DOHH2 (cell line): ENCODE measurements around the gene SLC44A5.

Source experiments
- H3F3A ChIP-seq: fragments of 200-600 bp; sonication (generic), shearing (Covaris generic); 2 replicates; pipeline ENCODE4 v1.6.0; 2016; ENCODE audit warnings: antibody characterized with exemption, mild to moderate bottlenecking; ENCODE audit not compliant: control insufficient read depth, insufficient read depth
- H3K27ac ChIP-seq: fragments of 200-600 bp; sonication (generic); 2 replicates; pipeline ENCODE4 v1.5.1; 2014; ENCODE audit warnings: low read depth, mild to moderate bottlenecking, low read length, moderate library complexity
- H3K27me3 ChIP-seq: fragments of 200-600 bp; sonication (generic); 2 replicates; pipeline ENCODE4 v1.6.1; 2014; ENCODE audit warnings: mild to moderate bottlenecking, low read length, mixed read lengths; ENCODE audit not compliant: control insufficient read depth
- H3K36me3 ChIP-seq: fragments of 200-600 bp; sonication (generic); 2 replicates; pipeline ENCODE4 v1.6.1; 2014; ENCODE audit warnings: mild to moderate bottlenecking, low read length, moderate library complexity, mixed read lengths; ENCODE audit not compliant: control insufficient read depth
- H3K4me1 ChIP-seq: fragments of 200-600 bp; sonication (generic); 2 replicates; pipeline ENCODE4 v1.6.1; 2014; ENCODE audit warnings: mild to moderate bottlenecking, low read length, mixed read lengths; ENCODE audit not compliant: control insufficient read depth
- H3K4me2 ChIP-seq: fragments of 200-600 bp; sonication (generic); 2 replicates; pipeline ENCODE4 v1.6.0; 2014; ENCODE audit warnings: mild to moderate bottlenecking, low read length, moderate library complexity
- H3K4me3 ChIP-seq: fragments of 200-600 bp; sonication (generic); 2 replicates; pipeline ENCODE4 v1.5.1; 2014; ENCODE audit warnings: mild to moderate bottlenecking, low read length, mixed read lengths
- H3K79me2 ChIP-seq: fragments of 200-600 bp; sonication (generic); 2 replicates; pipeline ENCODE4 v1.6.1; 2014; ENCODE audit warnings: mild to moderate bottlenecking, low read length, mixed read lengths; ENCODE audit not compliant: control insufficient read depth
- H3K9me2 ChIP-seq: fragments of 200-600 bp; sonication (generic); replicated peaks from 2 replicates; pipeline ENCODE4 v1.6.1; 2014; ENCODE audit warnings: mild to moderate bottlenecking, low read length, mixed read lengths; ENCODE audit not compliant: control insufficient read depth
- H3K9me3 ChIP-seq: fragments of 200-600 bp; sonication (generic); 2 replicates; pipeline ENCODE4 v1.6.1; 2014; ENCODE audit warnings: antibody characterized with exemption, low read length, mixed read lengths; ENCODE audit not compliant: control insufficient read depth, insufficient read depth
- H4K20me1 ChIP-seq: fragments of 200-600 bp; sonication (generic); 2 replicates; pipeline ENCODE4 v1.6.0; 2014; ENCODE audit warnings: low read depth, mild to moderate bottlenecking, antibody characterized with exemption, low read length, moderate library complexity; ENCODE audit not compliant: control insufficient read depth, insufficient read depth
- CTCF ChIP-seq: fragments of 200-600 bp; sonication (generic); IDR thresholded peaks from one replicate; pipeline ENCODE4 v1.5.1; 2014; ENCODE audit warnings: antibody characterized with exemption, mild to moderate bottlenecking, low read depth, low read length; ENCODE audit not compliant: poor library complexity, severe bottlenecking
- EZH2phosphoT487 ChIP-seq: fragments of 200-600 bp; sonication (generic); IDR thresholded peaks from 2 replicates; pipeline ENCODE4 v1.6.1; 2017; ENCODE audit warnings: borderline replicate concordance, mild to moderate bottlenecking, antibody characterized with exemption, low read length, moderate library complexity, mixed read lengths

Gene SLC44A5

GRCh38 chr1:75589637-75590036, 21.3 kb downstream of the SLC44A5 start:
- H3F3A ChIP-seq, result no peaks in the 10 kb centered on the region
- H4K20me1 ChIP-seq, result no peaks in the 10 kb centered on the region
- H3K9me2 ChIP-seq, result no peaks in the 10 kb centered on the region

DNA sequence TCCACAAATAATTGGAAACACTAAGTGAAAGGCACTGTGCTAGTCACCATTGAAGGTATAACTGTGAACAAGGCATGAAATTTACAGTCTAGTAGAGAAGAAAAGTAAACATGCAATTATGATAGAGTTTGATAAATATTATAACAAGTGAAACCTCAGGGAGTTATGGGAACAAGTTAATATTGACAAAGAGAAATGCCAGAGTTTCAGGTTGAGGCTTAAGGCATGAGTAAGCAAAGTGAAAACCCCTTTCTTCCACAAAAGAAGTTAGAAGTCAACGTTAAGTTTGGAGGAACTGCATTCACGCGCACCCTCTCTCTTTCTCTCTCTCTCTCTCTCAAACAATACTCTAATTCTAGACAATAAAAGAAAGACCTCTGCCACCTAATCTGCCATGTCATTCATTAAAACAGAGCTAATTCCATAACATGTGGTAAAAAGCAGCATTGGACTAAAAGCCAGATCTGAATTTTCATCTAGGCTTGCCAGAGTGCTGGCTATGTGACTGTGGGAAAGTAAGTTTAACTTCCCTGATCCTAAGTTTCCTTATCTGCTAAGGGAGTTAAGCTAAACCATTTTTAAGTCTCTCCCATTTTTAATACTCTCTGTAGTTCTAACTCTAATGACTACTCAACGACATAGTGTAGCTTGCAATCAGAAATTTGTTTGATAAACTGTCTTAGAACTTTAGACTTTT, 22.0 kb downstream of the SLC44A5 start:
- Histone ChIP-seq H3K79me2 (no peaks in the 10 kb centered on the region), H3K36me3 (no peaks in the 10 kb centered on the region), H3K9me3 (no peaks in the 10 kb centered on the region), H3K27me3 (no peaks in the 10 kb centered on the region), H3K4me3 (no peak overlapping the region), H3K27ac (no peak overlapping the region), H3K4me2 (no peak overlapping the region), H3K4me1 (no peaks in the 10 kb centered on the region), H3F3A (no peaks in the 10 kb centered on the region), H3K9me2 (no peaks in the 10 kb centered on the region), H4K20me1 (no peaks in the 10 kb centered on the region)
- TF ChIP-seq EZH2phosphoT487 (no peak), CTCF (no peak)

More at GRCh38 chr1:75589637-75590036, 21.3 kb downstream of the SLC44A5 start:
- Histone ChIP-seq H3K9me3 (no peaks in the 10 kb centered on the region), H3K79me2 (no peaks in the 10 kb centered on the region), H3K27me3 (no peaks in the 10 kb centered on the region), H3K4me2 (no peak overlapping the region), H3K4me3 (no peak overlapping the region), H3K36me3 (no peaks in the 10 kb centered on the region), H3K4me1 (no peaks in the 10 kb centered on the region), H3K27ac (no peak overlapping the region)
- TF ChIP-seq EZH2phosphoT487 (no peak), CTCF (no peak)

GRCh38 chr1:75587692-75588091, 23.2 kb downstream of the SLC44A5 start:
- H3K27ac ChIP-seq, result no peak overlapping the region
- H3K4me1 ChIP-seq, result no peaks in the 10 kb centered on the region
- no peaks in the 10 kb centered on the region for H3K79me2 ChIP-seq
- H3K4me2 ChIP-seq, result no peak overlapping the region
- no peaks in the 10 kb centered on the region for H4K20me1 ChIP-seq
- H3K9me3 ChIP-seq, result no peaks in the 10 kb centered on the region
- no peak for TF ChIP-seq EZH2phosphoT487
- TF ChIP-seq CTCF, result no peak
- H3F3A ChIP-seq, result no peaks in the 10 kb centered on the region
- H3K4me3 ChIP-seq, result no peak overlapping the region
- no peaks in the 10 kb centered on the region for H3K27me3 ChIP-seq
- H3K9me2 ChIP-seq, result no peaks in the 10 kb centered on the region
- no peaks in the 10 kb centered on the region for H3K36me3 ChIP-seq
